Left hindlimb (tissue), 1 donor: ENCODE measurements around the gene DOP1A.

Experiments
- DNase-seq: peaks from one replicate; pipeline ENCODE4 v3.0.0-alpha.2; 2018

The DOP1A gene, protein sequence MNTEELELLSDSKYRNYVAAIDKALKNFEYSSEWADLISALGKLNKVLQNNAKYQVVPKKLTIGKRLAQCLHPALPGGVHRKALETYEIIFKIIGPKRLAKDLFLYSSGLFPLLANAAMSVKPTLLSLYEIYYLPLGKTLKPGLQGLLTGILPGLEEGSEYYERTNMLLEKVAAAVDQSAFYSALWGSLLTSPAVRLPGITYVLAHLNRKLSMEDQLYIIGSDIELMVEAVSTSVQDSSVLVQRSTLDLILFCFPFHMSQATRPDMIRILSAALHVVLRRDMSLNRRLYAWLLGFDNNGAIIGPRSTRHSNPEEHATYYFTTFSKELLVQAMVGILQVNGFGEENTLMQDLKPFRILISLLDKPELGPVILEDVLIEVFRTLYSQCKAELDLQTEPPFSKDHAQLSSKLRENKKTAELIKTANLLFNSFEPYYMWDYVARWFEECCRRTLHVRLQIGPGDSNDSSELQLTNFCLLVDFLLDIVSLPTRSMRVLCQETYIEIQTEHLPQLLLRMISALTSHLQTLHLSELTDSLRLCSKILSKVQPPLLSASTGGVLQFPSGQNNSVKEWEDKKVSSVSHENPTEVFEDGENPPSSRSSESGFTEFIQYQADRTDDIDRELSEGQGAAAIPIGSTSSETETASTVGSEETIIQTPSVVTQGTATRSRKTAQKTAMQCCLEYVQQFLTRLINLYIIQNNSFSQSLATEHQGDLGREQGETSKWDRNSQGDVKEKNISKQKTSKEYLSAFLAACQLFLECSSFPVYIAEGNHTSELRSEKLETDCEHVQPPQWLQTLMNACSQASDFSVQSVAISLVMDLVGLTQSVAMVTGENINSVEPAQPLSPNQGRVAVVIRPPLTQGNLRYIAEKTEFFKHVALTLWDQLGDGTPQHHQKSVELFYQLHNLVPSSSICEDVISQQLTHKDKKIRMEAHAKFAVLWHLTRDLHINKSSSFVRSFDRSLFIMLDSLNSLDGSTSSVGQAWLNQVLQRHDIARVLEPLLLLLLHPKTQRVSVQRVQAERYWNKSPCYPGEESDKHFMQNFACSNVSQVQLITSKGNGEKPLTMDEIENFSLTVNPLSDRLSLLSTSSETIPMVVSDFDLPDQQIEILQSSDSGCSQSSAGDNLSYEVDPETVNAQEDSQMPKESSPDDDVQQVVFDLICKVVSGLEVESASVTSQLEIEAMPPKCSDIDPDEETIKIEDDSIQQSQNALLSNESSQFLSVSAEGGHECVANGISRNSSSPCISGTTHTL (N-terminal part only)

GRCh38 chr6:83067448-83068439 is at the start of gene DOP1A:
DOP1A (plus strand) TSS chr6:83067671; CDS start chr6:83096978, 29,307 bp downstream.
- peak; percentile 94 for DNase-seq

DNA sequence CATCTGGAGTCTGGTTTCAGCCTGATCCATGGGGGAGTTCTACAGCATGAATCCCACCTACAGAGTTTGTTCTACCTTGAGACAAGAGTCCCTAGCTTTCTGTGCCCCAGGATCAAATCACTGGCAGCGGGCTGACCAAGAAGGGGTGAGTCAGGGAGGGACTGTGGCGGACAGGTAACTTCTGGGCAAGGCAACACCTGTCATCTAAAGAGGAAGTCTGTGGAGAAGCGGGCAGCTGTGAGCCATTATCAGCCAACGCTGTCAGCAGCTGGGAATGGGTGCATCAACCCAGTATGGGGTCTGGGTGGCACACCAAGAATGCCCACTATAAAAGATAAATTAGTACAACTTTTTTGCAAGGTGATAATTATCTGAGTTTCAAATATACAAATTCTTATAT is 47.7 kb upstream of the DOP1A start:
- DNase-seq: no peak

- no peak for DNase-seq
These were observed 35.8 kb upstream of the DOP1A start for GRCh38 chr6:83031689-83032088.

- DNase-seq: no peak
These were observed 29.2 kb upstream of the DOP1A start for GRCh38 chr6:83038246-83038645.

DNA sequence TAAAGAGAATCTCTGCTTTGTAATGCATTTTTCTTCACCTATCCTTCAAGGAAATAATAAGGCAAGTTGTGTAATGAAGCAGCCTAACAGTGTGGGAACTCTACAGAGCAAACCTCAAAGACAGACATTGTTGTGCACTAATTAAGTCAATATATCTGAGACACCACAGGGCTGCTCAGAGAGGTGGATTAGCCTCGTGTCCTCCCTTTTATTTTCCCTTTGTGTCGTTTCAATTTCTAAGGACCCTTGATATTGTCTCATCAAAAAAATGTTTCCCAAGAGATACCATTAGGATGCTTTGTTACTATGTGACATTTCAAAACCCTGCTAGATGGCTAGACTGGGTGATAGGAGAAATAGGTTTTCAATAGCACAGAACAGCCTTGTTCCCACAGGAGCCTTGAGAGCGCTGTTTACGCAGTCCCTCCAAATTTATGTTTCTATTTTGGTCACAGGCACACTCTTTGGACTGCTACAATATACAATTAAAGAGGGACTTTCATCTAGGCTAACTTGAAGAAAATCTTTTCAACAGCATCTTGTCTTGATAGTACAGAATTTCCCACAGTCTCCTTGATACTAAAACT is 24.9 kb upstream of the DOP1A start:
- no peak for DNase-seq

GRCh38 chr6:83044091-83044768 is 23.2 kb upstream of the DOP1A start:
- DNase-seq: no peak

DNA sequence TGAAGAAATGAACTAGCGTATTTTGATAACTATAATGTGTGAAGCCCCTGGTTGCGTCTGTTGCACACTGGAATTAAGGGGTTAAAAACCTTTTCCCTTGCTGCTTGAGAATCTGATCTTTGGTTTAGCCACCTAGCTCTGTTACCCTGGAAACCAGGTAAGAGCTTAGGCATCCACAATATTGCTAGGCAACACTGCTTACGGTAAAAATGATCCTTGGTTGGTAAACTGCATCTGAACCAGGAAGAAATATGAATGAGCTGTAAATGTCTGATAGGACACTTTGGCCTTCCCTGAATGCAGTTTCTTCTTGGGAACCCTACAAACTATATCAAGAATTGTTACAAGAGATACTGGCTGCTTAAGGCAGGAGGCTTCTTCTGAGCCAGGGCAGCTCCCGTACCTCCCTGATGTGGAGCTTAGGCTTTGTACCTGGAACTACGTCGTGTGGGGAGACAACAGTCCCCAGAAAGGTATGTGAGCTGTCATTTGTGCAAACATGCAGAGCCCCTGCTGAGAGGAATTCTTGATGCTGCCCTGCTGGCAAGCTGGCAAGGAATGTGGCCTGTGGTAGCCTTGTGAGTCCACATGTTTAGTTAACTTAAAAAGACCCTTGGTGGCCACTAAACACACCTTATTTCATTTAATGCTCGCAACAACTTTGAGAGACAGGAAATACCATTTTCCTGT is 20.3 kb upstream of the DOP1A start:
- no peak for DNase-seq

DNA sequence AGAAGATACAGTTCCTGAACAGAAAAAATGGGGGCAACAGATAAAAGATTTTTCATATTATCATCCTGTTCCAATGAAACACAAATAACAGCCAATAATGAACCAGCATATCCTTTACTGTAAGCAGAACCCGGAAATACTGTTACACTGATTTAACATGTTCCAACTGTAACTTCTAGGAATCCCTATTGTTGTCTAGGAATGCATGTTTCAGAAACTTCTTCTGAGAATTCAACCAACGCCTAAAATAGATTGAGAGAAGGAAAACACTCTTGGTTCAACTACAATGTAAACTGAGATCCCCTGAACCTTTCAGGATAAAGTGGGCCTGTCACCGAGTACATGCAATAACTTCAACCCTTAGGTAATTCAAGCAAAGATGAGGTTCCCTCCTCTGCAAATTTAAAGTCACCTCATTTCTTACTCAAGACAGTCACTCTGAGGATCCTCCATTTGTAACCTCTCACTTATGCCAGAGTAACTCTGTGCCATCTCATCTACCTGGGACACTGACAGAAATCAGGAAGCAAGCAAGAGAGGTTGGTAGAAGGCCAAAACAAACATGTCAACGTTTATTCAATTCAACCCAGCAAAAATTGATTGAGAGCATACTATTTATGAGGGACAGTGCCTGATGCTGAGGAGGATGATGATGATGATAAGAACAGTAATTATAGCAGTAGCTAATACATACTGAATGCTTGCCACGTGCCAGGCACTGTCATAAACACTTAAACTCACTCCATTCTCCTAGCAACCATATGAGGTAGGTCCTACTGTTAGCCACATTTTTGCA is 15.9 kb upstream of the DOP1A start:
- no peak for DNase-seq

- no peak for DNase-seq
These were observed 13.8 kb upstream of the DOP1A start for GRCh38 chr6:83053678-83054077.

DNA sequence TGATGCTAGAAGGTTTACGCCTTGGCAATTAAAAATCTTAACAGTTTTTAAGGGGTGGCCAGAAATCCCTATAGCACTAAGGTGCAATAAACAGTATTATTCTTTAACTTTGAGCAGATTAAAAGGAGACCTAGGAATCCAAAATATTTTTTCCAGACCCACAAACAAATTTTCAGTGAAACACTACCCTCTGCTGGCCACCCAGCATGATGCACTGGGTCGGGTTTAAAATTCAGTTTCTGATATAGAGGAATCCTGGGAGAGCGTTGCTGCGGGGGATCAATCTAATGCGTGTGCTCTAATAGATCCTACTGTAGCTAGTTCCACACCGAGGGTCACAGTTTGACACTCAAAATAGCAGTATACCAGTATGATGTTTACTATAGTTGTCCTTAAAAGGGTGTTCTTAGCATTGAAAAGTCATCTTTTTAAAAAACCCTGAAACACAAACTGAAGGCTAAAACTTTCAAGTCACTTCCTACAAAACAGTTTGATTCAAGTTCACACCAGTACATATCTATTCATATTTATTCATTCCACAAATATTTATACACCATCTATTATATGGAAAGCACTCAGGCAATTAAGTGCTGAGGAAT is 12.0 kb upstream of the DOP1A start:
- peak; percentile 50 for DNase-seq

DNA sequence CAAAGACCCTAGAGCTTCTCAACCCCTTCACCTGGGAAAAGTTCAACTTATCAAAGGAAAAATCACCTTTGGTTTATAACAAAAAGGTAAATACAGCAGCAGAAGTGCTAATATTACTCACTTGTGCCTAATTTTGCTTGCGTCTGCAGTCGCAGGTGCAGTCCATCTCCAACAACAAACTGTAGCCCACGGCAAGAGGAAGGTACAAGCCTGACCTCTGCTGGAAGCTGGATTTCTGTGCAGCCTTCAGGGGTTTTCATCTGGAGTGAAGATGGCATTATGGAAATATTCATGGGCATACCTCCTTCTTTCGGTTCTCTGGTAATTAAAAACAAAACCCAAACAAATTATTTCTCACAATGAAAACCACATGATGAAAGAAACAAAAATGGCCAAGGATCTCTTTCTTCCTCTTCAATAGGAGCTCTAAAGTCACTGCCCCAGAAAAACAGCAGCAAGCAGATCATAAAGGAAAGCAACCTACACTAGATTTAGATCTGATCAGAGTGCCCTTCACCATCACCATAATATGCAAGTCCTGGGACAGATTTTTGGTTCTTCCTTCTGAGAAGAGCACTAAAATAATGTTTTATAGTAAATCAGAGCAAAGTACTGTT is 9.7 kb upstream of the DOP1A start:
- peak; percentile 44 for DNase-seq

GRCh38 chr6:83061190-83061589 is 6.3 kb upstream of the DOP1A start:
- no peak for DNase-seq

DNA sequence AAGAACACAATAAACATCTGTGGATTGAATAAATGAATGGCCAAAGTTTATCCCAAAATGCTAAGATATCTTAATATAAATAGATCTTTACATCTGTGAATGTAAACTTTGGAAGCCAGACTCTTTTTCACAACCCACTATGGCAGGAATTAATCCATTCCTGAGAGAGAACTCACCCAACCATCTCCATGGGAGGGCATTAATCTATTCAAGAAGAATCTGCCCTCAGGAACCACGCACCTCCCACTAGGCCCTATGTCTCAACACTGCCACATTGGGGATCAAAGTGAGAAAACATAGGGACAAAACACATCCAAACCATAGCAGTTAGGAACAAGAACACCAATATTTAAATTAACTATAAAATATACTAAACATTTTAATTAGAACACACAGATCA is 5.2 kb upstream of the DOP1A start:
- no peak for DNase-seq

GRCh38 chr6:83065511-83066192 is 1.8 kb upstream of the DOP1A start, which contains the start of gene UBE3D:
UBE3D (minus strand) TSS chr6:83065841; CDS start chr6:83065718, 123 bp downstream.
- DNase-seq: peak; percentile 89

- no peak for DNase-seq
These were observed 1.1 kb downstream of the DOP1A start for GRCh38 chr6:83068616-83069015.

DNA sequence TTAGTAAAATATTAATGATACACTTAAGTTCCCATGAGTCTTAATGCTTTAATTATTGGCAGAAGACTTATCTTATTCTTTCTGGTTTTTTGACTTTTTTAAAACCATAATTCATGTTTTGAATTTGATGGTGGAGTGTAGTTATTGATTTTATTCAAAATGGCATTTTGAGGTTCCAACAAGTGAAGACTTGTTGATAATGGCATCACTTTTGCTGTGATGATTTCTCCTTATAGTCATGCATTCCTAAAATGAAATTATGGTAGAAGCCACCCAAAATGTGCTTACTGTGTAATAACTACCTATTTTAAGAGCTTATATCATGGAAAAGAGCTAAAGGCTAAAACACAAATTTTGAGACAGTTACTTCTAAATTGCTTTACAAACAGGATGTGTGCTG is 2.2 kb downstream of the DOP1A start:
- DNase-seq: no peak

- no peak for DNase-seq
These were observed 3.6 kb downstream of the DOP1A start for GRCh38 chr6:83071023-83071422.

DNA sequence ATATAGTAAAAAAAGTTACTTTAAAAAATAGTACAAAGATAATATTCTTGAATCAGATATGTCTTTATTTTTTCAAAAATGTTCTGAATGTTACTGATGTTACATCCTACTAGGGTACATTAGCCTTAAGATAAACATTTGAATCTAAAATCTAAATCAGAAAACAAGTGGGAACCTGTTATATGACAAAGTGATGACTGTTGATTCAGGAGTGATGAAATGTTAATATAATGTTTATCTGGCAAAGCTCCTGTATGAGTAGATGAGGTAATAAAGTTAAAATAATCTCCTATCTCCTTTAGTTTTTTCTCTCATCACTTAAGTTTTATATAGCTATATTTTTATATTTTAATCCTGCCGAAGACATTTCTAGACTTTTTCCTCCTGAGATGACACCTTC is 4.2 kb downstream of the DOP1A start:
- DNase-seq: no peak
